HCEC 1CT (cell line): Measurements from ENCODE around the gene TMEM203.
A peak's percentile ranks its signal among the peaks of the same experiment; 100 is the strongest.

Source experiments
- DNase-seq: peaks from one replicate; pipeline ENCODE4 v3.0.0-alpha.2; 2017

TMEM203 gene

GRCh38 chr9:137228968-137229896 is 23.8 kb upstream of the TMEM203 start:
- no peak for DNase-seq

GRCh38 chr9:137228506-137228967 is 23.1 kb upstream of the TMEM203 start:
- DNase-seq: no peak

GRCh38 chr9:137227853-137228505 is 22.5 kb upstream of the TMEM203 start:
- no peak for DNase-seq

GRCh38 chr9:137227054-137227852 is 21.8 kb upstream of the TMEM203 start, which contains the start of gene RNF224:
TSS of gene RNF224 (plus strand) at chr9:137227502. CDS start at chr9:137228336, 834 bp downstream.
- peak; percentile 55 for DNase-seq

- DNase-seq: no peak
Measured at GRCh38 chr9:137226338-137227053, 21.0 kb upstream of the TMEM203 start.

- DNase-seq: no peak
Measured at GRCh38 chr9:137225699-137226331, 20.4 kb upstream of the TMEM203 start.

GRCh38 chr9:137224830-137225694 is 19.6 kb upstream of the TMEM203 start, which contains the start of gene CYSRT1:
TSS of gene CYSRT1 (plus strand) at chr9:137225174. CDS start at chr9:137225622, 448 bp downstream.
- no peak for DNase-seq

- peak; percentile 98 for DNase-seq
Measured at GRCh38 chr9:137223078-137223970, 17.9 kb upstream of the TMEM203 start.

- no peak for DNase-seq
Measured at GRCh38 chr9:137222190-137223077, 17.0 kb upstream of the TMEM203 start, which contains the start of gene RNF208. TSS of gene RNF208 (minus strand) at chr9:137222240. CDS start at chr9:137221212, 1,028 bp downstream.

- no peak for DNase-seq
Measured at GRCh38 chr9:137221506-137222111, 16.2 kb upstream of the TMEM203 start.

- DNase-seq: no peak
Measured at GRCh38 chr9:137221095-137221505, 15.7 kb upstream of the TMEM203 start.

GRCh38 chr9:137220317-137221094 is 15.1 kb upstream of the TMEM203 start:
- no peak for DNase-seq

GRCh38 chr9:137219757-137220316 is 14.4 kb upstream of the TMEM203 start:
- no peak for DNase-seq

GRCh38 chr9:137218754-137219271 is 13.4 kb upstream of the TMEM203 start:
- DNase-seq: no peak

- DNase-seq: no peak
Measured at GRCh38 chr9:137218212-137218753, 12.8 kb upstream of the TMEM203 start.
